HepG2 (cell line): ENCODE measurements around the gene ITM2B. TPM values are rescaled to one million over a fixed set of nuclear protein-coding genes. Genes with fewer than 3 reads are reported as not detected.

Experiments used
- ATAC-seq: fragments of 200-7000 bp; cut with Tn5 transposase; 3 replicates; pipeline ENCODE4 v1.9.1; 2020; ENCODE audit warnings: mild to moderate bottlenecking, moderate library complexity
- BruUV-seq: library from RNA; stranded (reverse); fragments of 400-500 nt; replicated peaks from 2 replicates; lab custom pipeline; 2021; lab: Mats Ljungman, UMichigan
- CTCF ChIA-PET: fragments of 300-600 bp; formaldehyde crosslinking; extraction: SDS; loops from one replicate; lab custom pipeline; 2021; ENCODE audit warnings: low total read pairs, inconsistent platforms, low intra/inter-chr PET ratio; lab: Yijun Ruan, JAX
- POLR2A ChIA-PET: fragments of 350-600 bp; sonication (Branson Sonifier 250); formaldehyde crosslinking; loops from one replicate; lab custom pipeline; 2020; ENCODE audit warnings: antibody characterized with exemption, inconsistent platforms; lab: Yijun Ruan, JAX
- DNase-seq: peaks from one replicate; pipeline ENCODE4 v3.0.0-alpha.2; 2015; ENCODE audit warnings: low spot score
- FAIRE-seq: peaks from 3 replicates; lab custom pipeline; 2011; peaks lifted over from hg19 to GRCh38; lab: Jason Lieb, UNC
- H2AFZ ChIP-seq: one replicate; pipeline ENCODE4 v1.6.1; 2011; ENCODE audit warnings: low read length, inconsistent platforms
- H3K27ac ChIP-seq: fragments of 300-600 bp; 3 replicates; pipeline ENCODE4 v1.8.0; 2011; ENCODE audit warnings: mixed run types, mild to moderate bottlenecking, mixed read lengths, low read length, inconsistent platforms; ENCODE audit not compliant: insufficient read depth; ENCODE audit errors: extremely low read length
- H3K27me3 ChIP-seq, 2 experiments: fragments of 200-600 bp in 1 of 2; 2 replicates in 1 of 2; 3 replicates in 1 of 2; pipeline versions ENCODE4 v1.6.0 to v1.8.0; 2011; ENCODE audit warnings: low read length in 2 of 2, mild to moderate bottlenecking in 2 of 2, moderate library complexity in 2 of 2, inconsistent platforms in 1 of 2; ENCODE audit not compliant: insufficient read depth in 2 of 2, control insufficient read depth in 1 of 2
- H3K36me3 ChIP-seq, 2 experiments: fragments of 200-600 bp in 1 of 2; replicated peaks in 1 of 2; 2 replicates in 1 of 2; 3 replicates in 1 of 2; pipeline versions ENCODE4 v1.5.1 to v1.8.0; 2011; ENCODE audit warnings: low read length in 2 of 2, inconsistent platforms in 1 of 2; ENCODE audit not compliant: insufficient read depth in 2 of 2, control insufficient read depth in 1 of 2
- H3K4me1 ChIP-seq: 2 replicates; pipeline ENCODE4 v1.5.1; 2012; ENCODE audit warnings: low read length, inconsistent platforms; ENCODE audit not compliant: insufficient read depth
- H3K4me2 ChIP-seq: 2 replicates; pipeline ENCODE4 v1.6.0; 2011; ENCODE audit warnings: low read depth, low read length, inconsistent platforms
- H3K4me3 ChIP-seq, 3 experiments: fragments of 200-600 bp in 1 of 3; sonication (generic), shearing (Covaris generic) in 1 of 3; replicated peaks in 1 of 3; 2 replicates each; pipeline ENCODE4 v1.5.1; 2011 to 2016; ENCODE audit warnings: low read length in 3 of 3, inconsistent platforms in 2 of 3, low read depth in 2 of 3, mild to moderate bottlenecking in 2 of 3, control low read depth in 1 of 3, mixed read lengths in 1 of 3; ENCODE audit not compliant: insufficient read depth in 1 of 3
- H3K79me2 ChIP-seq: one replicate; pipeline ENCODE4 v1.6.1; 2011; ENCODE audit warnings: low read length, inconsistent platforms; ENCODE audit not compliant: insufficient read depth
- H3K9ac ChIP-seq: 2 replicates; pipeline ENCODE4 v1.6.0; 2011; ENCODE audit warnings: mild to moderate bottlenecking, low read depth, low read length, inconsistent platforms; ENCODE audit not compliant: insufficient read depth
- H3K9me3 ChIP-seq: 2 replicates; pipeline ENCODE4 v1.5.1; 2012; ENCODE audit warnings: mild to moderate bottlenecking, low read length
- H4K20me1 ChIP-seq: 2 replicates; pipeline ENCODE4 v1.6.0; 2011; ENCODE audit warnings: inconsistent platforms, mild to moderate bottlenecking, low read length, moderate library complexity; ENCODE audit not compliant: insufficient read depth
- AGO2 ChIP-seq: fragments of 200-400 bp; formaldehyde crosslinking; optimal IDR thresholded peaks from 2 replicates; pipeline ENCODE3; 2017; ENCODE audit warnings: mild to moderate bottlenecking, low read depth, low read length, moderate library complexity
- KAT2B ChIP-seq: fragments of 150-350 bp; IDR thresholded peaks from 2 replicates; pipeline ENCODE4 v1.6.1; 2014; ENCODE audit warnings: low read depth, low read length, borderline replicate concordance
- MED13 ChIP-seq: sonication (generic); formaldehyde crosslinking; IDR thresholded peaks from 2 replicates; pipeline ENCODE4 v1.5.0; 2020; ENCODE audit warnings: missing genetic modification reagents
- MLLT10 ChIP-seq: sonication (generic); formaldehyde crosslinking; IDR thresholded peaks from 2 replicates; pipeline ENCODE4 v1.4.0; 2020; ENCODE audit warnings: missing genetic modification reagents
- NKX3-1 ChIP-seq: sonication (generic); formaldehyde crosslinking; IDR thresholded peaks from 2 replicates; pipeline ENCODE4 v1.5.0; 2020; ENCODE audit warnings: missing genetic modification reagents
- RERE ChIP-seq: IDR thresholded peaks from 2 replicates; pipeline ENCODE4 v1.6.1; 2016; ENCODE audit warnings: low read depth, missing genetic modification reagents, missing compliant biosample characterization
- RFX5 ChIP-seq: IDR thresholded peaks from 2 replicates; pipeline ENCODE4 v1.6.1; 2011; ENCODE audit warnings: low read depth, low read length, improper control_type of control experiment
- TIGD3 ChIP-seq: sonication (generic); formaldehyde crosslinking; IDR thresholded peaks from 2 replicates; pipeline ENCODE4 v1.5.1; 2020; ENCODE audit warnings: mild to moderate bottlenecking, missing genetic modification reagents, borderline replicate concordance
- ZFYVE20 ChIP-seq: sonication (generic); formaldehyde crosslinking; IDR thresholded peaks from 2 replicates; pipeline ENCODE4 v1.8.0; 2023; ENCODE audit warnings: low read depth, mild to moderate bottlenecking, moderate library complexity, missing genetic modification reagents, borderline replicate concordance
- ZNF205 ChIP-seq: IDR thresholded peaks from 2 replicates; pipeline ENCODE4 v1.6.1; 2018; ENCODE audit warnings: missing biosample characterization, missing genetic modification reagents
- ZNF331 ChIP-seq: sonication (generic); formaldehyde crosslinking; IDR thresholded peaks from 2 replicates; pipeline ENCODE4 v1.4.0; 2020; ENCODE audit warnings: missing genetic modification reagents
- ZNF503 ChIP-seq: sonication (generic); formaldehyde crosslinking; IDR thresholded peaks from 2 replicates; pipeline ENCODE4 v1.4.0; 2020; ENCODE audit warnings: missing genetic modification reagents
- ZNF704 ChIP-seq: sonication (generic); formaldehyde crosslinking; IDR thresholded peaks from 2 replicates; pipeline ENCODE4 v1.8.1; 2023; ENCODE audit warnings: mild to moderate bottlenecking, inconsistent platforms, moderate library complexity, missing genetic modification reagents, borderline replicate concordance
- ZNF720 ChIP-seq: sonication (generic); formaldehyde crosslinking; IDR thresholded peaks from 2 replicates; pipeline ENCODE4 v1.4.0; 2020; ENCODE audit warnings: missing genetic modification reagents
- ZNF782 ChIP-seq: sonication (generic); formaldehyde crosslinking; IDR thresholded peaks from 2 replicates; pipeline ENCODE4 v1.4.0; 2020; ENCODE audit warnings: missing genetic modification reagents, mild to moderate bottlenecking, borderline replicate concordance
- WGBS: methylation state at CpG from one replicate; pipeline ENCODE4 v1.1.6; 2017; ENCODE audit warnings: low lambda C conversion rate; 5-methylcytosine and 5-hydroxymethylcytosine counted together
- in situ Hi-C: cut with HindIII; loops from 2 replicates; pipeline ENCODE4 v1.10.0; 2017; ENCODE audit warnings: low pct_unique_long_range_greater_than_20kb; ENCODE audit not compliant: extremely low pct_ligation_motif_present
- intact Hi-C: fragments of 100-400 bp; cut with micrococcal nuclease; formaldehyde crosslinking; loops from one replicate; pipeline ENCODE4 v1.10.0; 2022; ENCODE audit not compliant: unreplicated experiment
- polyA plus RNA-seq, 8 experiments: library from polyadenylated mRNA; depleted of rRNA in 3 of 8; stranded (reverse) in 7 of 8; unstranded in 1 of 8; fragments of >200 nt; fragmentation: Illumina TruSeq in 4 of 8; extraction: Trizol in 4 of 8; gene quantifications; 2 replicates each; pipeline versions ENCODE4 v1.2.1 to v1.2.3, GENCODE V29; 2011 to 2016; ENCODE audit warnings: low read depth in 4 of 8, missing spikeins in 1 of 8, mixed read lengths in 1 of 8; ENCODE audit not compliant: insufficient read depth in 1 of 8
- total RNA-seq, 5 experiments: library from RNA; depleted of rRNA; stranded (reverse); fragments of >200 nt; fragmentation: Illumina TruSeq; extraction: Trizol; gene quantifications; 2 replicates each; pipeline ENCODE4 v1.2.3, GENCODE V29; 2016; ENCODE audit warnings: low read depth in 1 of 5

Gene ITM2B
- total and polyA plus RNA-seq, 2 of the 13 experiments (the other 11 are each of a cell fraction or from before 2014, with no cell fraction given), result 158 to 373 TPM

- Histone ChIP-seq H3K9me3 (no peaks in the 10 kb centered on the region), H4K20me1 (no peaks in the 10 kb centered on the region), H3K4me3 (no peak overlapping the region), H3K27ac (no peak overlapping the region), H3K79me2 (no peaks in the 10 kb centered on the region), H2AFZ (no peak overlapping the region), H3K36me3 (peaks cover 4 to 29% of the 10 kb centered on the region in 2 experiments; a peak in 3 of 5 replicates), H3K4me2 (no peak overlapping the region), H3K4me1 (no peaks in the 10 kb centered on the region), H3K27me3 (no peaks in the 10 kb centered on the region), H3K9ac (no peak overlapping the region)
- ChIA-PET POLR2A (no interaction called here), CTCF (no interaction called here)
- no peak for DNase-seq
- intact Hi-C loops, result no loop called here
- BruUV-seq, result no TSS peak
- 97% methylated on average over 8 of the region's 8 CpGs for WGBS
- FAIRE-seq, result no peak
- in situ Hi-C loops, result no loop called here
- no peak; the same call in 2 of the 3 replicates for ATAC-seq
- TF ChIP-seq ZNF782 (no peak), ZNF720 (CRISPR knock-in tag) (no peak), NKX3-1 (CRISPR knock-in tag) (no peak), ZNF704 (CRISPR knock-in tag) (no peak), RFX5 (no peak), ZFYVE20 (CRISPR knock-in tag) (no peak), AGO2 (no peak), MED13 (CRISPR knock-in tag) (no peak), MLLT10 (no peak), ZNF503 (CRISPR knock-in tag) (no peak), KAT2B (no peak), ZNF331 (CRISPR knock-in tag) (no peak), ZNF205 (CRISPR knock-in tag) (no peak), RERE (CRISPR knock-in tag) (no peak), TIGD3 (CRISPR knock-in tag) (no peak)
Measured at GRCh38 chr13:48265217-48265815, 32.3 kb downstream of the ITM2B start.
